Myocyte (in vitro differentiated cells): ENCODE measurements around the gene PLAAT4. TPM values are rescaled to one million over a fixed set of nuclear protein-coding genes. Genes with fewer than 3 reads are reported as not detected.
"Not testable (repeated sequence)": the region's sequence is repeated elsewhere in the genome, so short reads cannot be mapped to it uniquely, and the experiment has no call there.

Experiments
- DNase-seq: peaks from one replicate; pipeline ENCODE4 v3.0.0-alpha.2; 2012; ENCODE audit warnings: low read depth
- total RNA-seq: library from RNA; depleted of rRNA; stranded (reverse); fragments of >200 nt; gene quantifications from 2 replicates; pipeline ENCODE4 v1.2.3, GENCODE V29; 2014

Gene PLAAT4
- total RNA-seq, 1 donor from 2014 or later: 15.8 TPM

- peak; percentile 96 for DNase-seq
Observed at GRCh38 chr11:63510360-63511047, 26.1 kb upstream of the PLAAT4 start.

GRCh38 chr11:63511048-63511748 lies 25.4 kb upstream of the PLAAT4 start:
- peak; percentile 56 for DNase-seq

GRCh38 chr11:63512816-63513215 lies 23.8 kb upstream of the PLAAT4 start:
- DNase-seq: no peak

- DNase-seq: no peak
Observed at GRCh38 chr11:63516109-63516508, 20.5 kb upstream of the PLAAT4 start.

GRCh38 chr11:63517156-63517555 lies 19.5 kb upstream of the PLAAT4 start:
- no peak for DNase-seq

GRCh38 chr11:63518548-63518947 lies 18.1 kb upstream of the PLAAT4 start:
- DNase-seq: peak; percentile 63

GRCh38 chr11:63520606-63521170 lies 15.9 kb upstream of the PLAAT4 start:
- no peak for DNase-seq

GRCh38 chr11:63521896-63522295 lies 14.7 kb upstream of the PLAAT4 start:
- no peak for DNase-seq

GRCh38 chr11:63523151-63523550 lies 13.5 kb upstream of the PLAAT4 start:
- DNase-seq: no peak

- no peak for DNase-seq
Observed at GRCh38 chr11:63527667-63528066, 8.9 kb upstream of the PLAAT4 start.

- not testable (repeated sequence) for DNase-seq
Observed at GRCh38 chr11:63528156-63528555, 8.5 kb upstream of the PLAAT4 start.

- not testable (repeated sequence) for DNase-seq
Observed at GRCh38 chr11:63528729-63529278, 7.8 kb upstream of the PLAAT4 start.

- DNase-seq: not testable (repeated sequence)
Observed at GRCh38 chr11:63529373-63529772, 7.2 kb upstream of the PLAAT4 start.

GRCh38 chr11:63530021-63530420 lies 6.6 kb upstream of the PLAAT4 start:
- no peak for DNase-seq

GRCh38 chr11:63531074-63531792 lies 5.4 kb upstream of the PLAAT4 start:
- peak; percentile 46 for DNase-seq

GRCh38 chr11:63532117-63532516 lies 4.5 kb upstream of the PLAAT4 start:
- DNase-seq: no peak

- peak; percentile 25 for DNase-seq
Observed at GRCh38 chr11:63532799-63533475, 3.7 kb upstream of the PLAAT4 start.

- no peak for DNase-seq
Observed at GRCh38 chr11:63534076-63534475, 2.5 kb upstream of the PLAAT4 start.

GRCh38 chr11:63534895-63535461 lies 1.6 kb upstream of the PLAAT4 start:
- no peak for DNase-seq

GRCh38 chr11:63535734-63536133 lies 874 bp upstream of the PLAAT4 start:
- no peak for DNase-seq
